ENCODE results near the gene FAM98C. TPM values are rescaled to one million over a fixed set of nuclear protein-coding genes. Genes with fewer than 3 reads are reported as not detected.
A peak's percentile ranks its signal among the peaks of the same experiment; 100 is the strongest.

The FAM98C gene
- polyA plus RNA-seq, 1 experiment = 12.2 TPM

DNA sequence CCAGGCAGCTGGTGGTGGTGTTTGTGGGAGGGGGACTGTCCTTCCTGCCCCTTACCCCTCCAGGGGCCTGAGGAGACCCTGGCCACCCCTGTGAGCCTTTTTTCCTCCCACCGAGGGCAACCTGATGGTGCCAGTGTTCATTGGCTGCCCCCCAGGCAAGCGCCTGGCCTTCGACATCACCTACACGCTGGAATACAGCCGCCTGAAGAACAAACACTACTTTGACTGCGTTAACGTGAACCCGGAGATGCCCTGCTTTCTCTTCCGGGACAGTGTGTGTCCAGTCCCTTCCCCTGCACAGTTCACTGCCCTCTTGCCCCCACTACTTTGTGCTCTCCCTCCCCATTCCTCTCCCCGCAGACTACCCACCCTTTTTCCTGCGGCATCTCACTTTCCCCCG is 35.9 kb upstream of the FAM98C start:
- DNase-seq (ENCODE audit: low read depth) = no peak
- Histone ChIP-seq H3K27me3 (ENCODE audit: control insufficient read depth, insufficient read depth, low read length) (peaks cover 3% of the 10 kb centered on the region), H3K4me3 (ENCODE audit: low read depth, low read length) (no peak overlapping the region), H3K36me3 (ENCODE audit: control insufficient read depth, insufficient read depth, low read length) (no peaks in the 10 kb centered on the region)
- ChIA-PET CTCF (interaction anchor here (1.5 kb wide), 1 partner anchor 123 kb away, joined by 3 read pairs; no protein-coding TSS in a partner anchor), POLR2A (no interaction called here)
- TF ChIP-seq, protein P1, sequence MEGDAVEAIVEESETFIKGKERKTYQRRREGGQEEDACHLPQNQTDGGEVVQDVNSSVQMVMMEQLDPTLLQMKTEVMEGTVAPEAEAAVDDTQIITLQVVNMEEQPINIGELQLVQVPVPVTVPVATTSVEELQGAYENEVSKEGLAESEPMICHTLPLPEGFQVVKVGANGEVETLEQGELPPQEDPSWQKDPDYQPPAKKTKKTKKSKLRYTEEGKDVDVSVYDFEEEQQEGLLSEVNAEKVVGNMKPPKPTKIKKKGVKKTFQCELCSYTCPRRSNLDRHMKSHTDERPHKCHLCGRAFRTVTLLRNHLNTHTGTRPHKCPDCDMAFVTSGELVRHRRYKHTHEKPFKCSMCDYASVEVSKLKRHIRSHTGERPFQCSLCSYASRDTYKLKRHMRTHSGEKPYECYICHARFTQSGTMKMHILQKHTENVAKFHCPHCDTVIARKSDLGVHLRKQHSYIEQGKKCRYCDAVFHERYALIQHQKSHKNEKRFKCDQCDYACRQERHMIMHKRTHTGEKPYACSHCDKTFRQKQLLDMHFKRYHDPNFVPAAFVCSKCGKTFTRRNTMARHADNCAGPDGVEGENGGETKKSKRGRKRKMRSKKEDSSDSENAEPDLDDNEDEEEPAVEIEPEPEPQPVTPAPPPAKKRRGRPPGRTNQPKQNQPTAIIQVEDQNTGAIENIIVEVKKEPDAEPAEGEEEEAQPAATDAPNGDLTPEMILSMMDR (IDR thresholded peaks at IDR 0.05; ENCODE audit: insufficient read depth, low read depth, low read length) = no peak

DNA sequence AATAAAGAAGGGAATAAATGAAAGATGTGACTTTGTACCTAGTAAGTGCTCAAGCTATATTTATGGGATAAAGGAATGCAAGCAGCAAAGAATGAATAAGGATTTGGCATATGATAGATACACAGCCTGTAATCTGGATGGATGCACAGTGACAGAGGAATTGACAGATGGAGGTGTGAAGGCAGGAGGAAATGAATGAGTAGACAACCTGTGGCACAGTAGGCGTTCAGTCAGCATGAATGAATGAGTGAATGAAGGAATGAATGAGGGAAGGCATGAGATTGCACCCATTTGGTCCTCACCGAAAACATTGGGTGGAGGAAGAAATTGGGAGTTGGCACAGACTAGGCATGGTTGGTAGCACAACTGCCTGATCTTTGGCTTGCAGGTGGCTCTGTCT is 33.3 kb upstream of the FAM98C start:
- TF ChIP-seq, protein P1 (IDR thresholded peaks at IDR 0.05; ENCODE audit: insufficient read depth, low read depth, low read length) = no peak
- no peaks in the 10 kb centered on the region for H3K36me3 ChIP-seq (ENCODE audit: control insufficient read depth, insufficient read depth, low read length)
- no peak for DNase-seq (ENCODE audit: low read depth)
- peaks cover 3% of the 10 kb centered on the region for H3K27me3 ChIP-seq (ENCODE audit: control insufficient read depth, insufficient read depth, low read length)
- no peak overlapping the region for H3K4me3 ChIP-seq (ENCODE audit: low read depth, low read length)
- CTCF ChIA-PET = interaction anchor here (1.5 kb wide), 1 partner anchor 9 kb away, joined by 4 read pairs; no protein-coding TSS in a partner anchor
- POLR2A ChIA-PET = no interaction called here

DNA sequence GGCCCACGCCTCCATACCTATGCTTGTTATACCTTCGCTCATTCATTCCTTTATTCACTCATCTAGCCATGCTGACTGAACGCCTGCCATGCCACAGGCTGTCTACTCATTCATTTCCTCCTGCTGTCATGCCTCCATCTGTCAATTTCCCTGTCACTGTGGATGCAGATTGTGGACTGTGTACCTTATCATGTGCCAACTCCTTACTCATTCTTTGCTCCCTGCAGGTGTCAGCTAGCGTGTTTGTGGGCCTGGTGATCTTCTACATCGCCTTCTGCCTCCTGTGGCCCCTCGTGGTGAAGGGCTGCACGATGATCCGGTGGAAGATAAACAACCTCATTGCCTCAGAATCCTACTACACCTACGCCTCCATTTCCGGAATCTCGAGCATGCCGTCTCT is 32.6 kb upstream of the FAM98C start:
- CTCF ChIA-PET = interaction anchor here (0.6 to 1.5 kb wide), 2 partner anchors 10 to 18 kb away, joined by 3 to 4 read pairs; partner anchors contain the start of gene GGN
- TF ChIP-seq, protein P1 (IDR thresholded peaks at IDR 0.05; ENCODE audit: insufficient read depth, low read depth, low read length) = no peak
- POLR2A ChIA-PET = no interaction called here
- DNase-seq (ENCODE audit: low read depth) = no peak
- Histone ChIP-seq H3K36me3 (ENCODE audit: control insufficient read depth, insufficient read depth, low read length) (no peaks in the 10 kb centered on the region), H3K4me3 (ENCODE audit: low read depth, low read length) (no peak overlapping the region), H3K27me3 (ENCODE audit: control insufficient read depth, insufficient read depth, low read length) (peaks cover 3% of the 10 kb centered on the region; the same call in 1 of the 2 replicates)

DNA sequence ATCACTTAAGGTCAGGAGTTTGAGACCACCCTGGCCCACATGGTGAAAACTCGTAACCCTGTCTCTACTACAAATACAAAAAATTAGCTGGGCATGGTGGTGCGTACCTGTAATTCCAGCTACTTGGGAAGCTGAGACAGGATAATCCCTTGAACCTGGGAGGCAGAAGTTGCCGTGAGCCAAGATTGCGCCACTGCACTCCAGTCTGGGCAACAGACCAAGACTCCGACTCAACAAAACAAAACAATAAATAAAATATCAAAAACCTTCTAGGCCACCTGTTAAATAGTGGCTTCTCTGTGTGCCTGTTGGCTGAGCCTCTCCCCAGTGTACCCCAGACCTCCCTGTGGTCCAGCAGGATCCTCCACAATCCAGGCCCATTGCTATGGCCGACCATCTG is 31.8 kb upstream of the FAM98C start:
- Histone ChIP-seq H3K27me3 (ENCODE audit: control insufficient read depth, insufficient read depth, low read length) (peaks cover 3% of the 10 kb centered on the region; the same call in 1 of the 2 replicates), H3K4me3 (ENCODE audit: low read depth, low read length) (no peak overlapping the region), H3K36me3 (ENCODE audit: control insufficient read depth, insufficient read depth, low read length) (0 out of 2 replicates have a peak, but pooled peaks cover under 1% of the 10 kb centered on the region)
- DNase-seq (ENCODE audit: low read depth) = no peak
- ChIA-PET POLR2A (no interaction called here), CTCF (no interaction called here)
- TF ChIP-seq, protein P1 (IDR thresholded peaks at IDR 0.05; ENCODE audit: insufficient read depth, low read depth, low read length) = no peak

DNA sequence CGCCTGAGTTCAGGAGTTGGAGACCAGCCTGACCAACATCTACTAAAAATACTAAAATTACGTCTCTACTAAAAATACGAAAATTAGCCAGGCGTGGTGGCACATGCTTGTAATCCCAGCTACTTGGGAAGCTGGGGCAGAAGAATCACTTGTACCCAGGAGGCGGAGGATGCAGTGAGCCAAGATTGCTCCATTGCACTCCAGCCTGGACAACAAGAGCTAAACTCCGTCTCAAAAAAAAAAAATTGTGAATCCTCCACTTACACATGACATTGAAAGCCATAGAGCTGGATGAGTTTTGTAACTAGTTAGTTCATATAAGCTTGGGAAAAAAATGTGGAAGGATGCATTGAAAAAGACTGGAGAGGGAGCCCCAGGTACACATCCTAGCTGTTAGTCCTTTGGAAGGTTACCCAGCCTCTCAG is 29.0 kb upstream of the FAM98C start:
- peak overlapping the region; percentile 75 for H3K4me3 ChIP-seq (ENCODE audit: low read depth, low read length)
- POLR2A ChIA-PET = interaction anchor here (0.6 to 1.0 kb wide), 4 partner anchors 12 to 128 kb away, joined by 3 to 8 read pairs (median 3); partner anchors contain the start of gene GGN

More for the DNA sequence above, 29.0 kb upstream of the FAM98C start:
- Histone ChIP-seq H3K36me3 (ENCODE audit: control insufficient read depth, insufficient read depth, low read length) (peaks cover 7% of the 10 kb centered on the region), H3K27me3 (ENCODE audit: control insufficient read depth, insufficient read depth, low read length) (0 out of 2 replicates have a peak, but pooled peaks cover 1% of the 10 kb centered on the region)
- CTCF ChIA-PET = interaction anchor here (0.9 to 1.6 kb wide), 10 partner anchors 14 to 556 kb away, joined by 3 to 9 read pairs (median 4); partner anchors contain the start of genes CATSPERG, FAM98C, GGN and MRPS12
- TF ChIP-seq, protein P1 (IDR thresholded peaks at IDR 0.05; ENCODE audit: insufficient read depth, low read depth, low read length) = no peak
- DNase-seq (ENCODE audit: low read depth) = no peak
